ENCODE data around the gene SGSM2. TPM values are rescaled to one million over a fixed set of nuclear protein-coding genes. Genes with fewer than 3 reads are reported as not detected.

SGSM2 gene
- total and polyA plus RNA-seq, 2 of the 13 experiments (the other 11 are each of a cell fraction or from before 2014, with no cell fraction given): 30.4 to 51.3 TPM

- Histone ChIP-seq H3K9me3 (ENCODE audit: low read length) (no peaks in the 10 kb centered on the region), H3K4me1 (ENCODE audit: insufficient read depth, low read length) (peaks cover 49% of the 10 kb centered on the region), H3K4me2 (ENCODE audit: low read depth, low read length) (peak overlapping the region; percentile 98), H3K27me3 (ENCODE audit: control insufficient read depth in 1 of 2, insufficient read depth in 2 of 2, low read length in 2 of 2) (no peaks in the 10 kb centered on the region; a peak in 1 of 5 replicates), H3K9ac (ENCODE audit: insufficient read depth, low read depth, low read length) (peak overlapping the region; percentile 87), H3K36me3 (replicated peaks in 1 of 2; ENCODE audit: control insufficient read depth in 1 of 2, insufficient read depth in 2 of 2, low read length in 2 of 2) (no peaks in the 10 kb centered on the region), H3K27ac (ENCODE audit: extremely low read length, insufficient read depth, low read length) (peak overlapping the region; percentile 100), H4K20me1 (ENCODE audit: insufficient read depth, low read length) (peaks cover 40% of the 10 kb centered on the region), H2AFZ (ENCODE audit: low read length) (no peak overlapping the region), H3K4me3 (replicated peaks in 1 of 3; ENCODE audit: insufficient read depth in 1 of 3, low read depth in 2 of 3, low read length in 3 of 3) (peak overlapping the region; percentile 68 to 87 (median 81); a peak in 5 of 6 replicates), H3K79me2 (ENCODE audit: insufficient read depth, low read length) (peaks cover 31% of the 10 kb centered on the region)
- ChIA-PET CTCF (ENCODE audit: low intra/inter-chr PET ratio, low total read pairs) (no interaction called here), POLR2A (interaction anchor here (0.8 to 0.9 kb wide), 2 partner anchors 14 to 60 kb away, joined by 3 read pairs; partner anchors contain the start of gene TSR1)
- peak; percentile 4; the same call in 1 of the 2 replicates for TF ChIP-seq ZNF547 (CRISPR knock-in tag; IDR thresholded peaks at IDR 0.05)
- TF ChIP-seq KDM5B (CRISPR knock-in tag; IDR thresholded peaks at IDR 0.05; ENCODE audit: borderline replicate concordance): 0 out of 2 replicates have a peak, but pooled peaks have one; percentile 18
- TF ChIP-seq ZFP36L1 (CRISPR knock-in tag; IDR thresholded peaks at IDR 0.05): no peak
- 0 out of 2 replicates have a peak, but pooled peaks have one; percentile 36 for TF ChIP-seq DNMT1 (CRISPR knock-in tag; IDR thresholded peaks at IDR 0.05)
- TF ChIP-seq EED (CRISPR knock-in tag; IDR thresholded peaks at IDR 0.05): peak; percentile 53; the same call in 1 of the 2 replicates
- TF ChIP-seq ZNF788 (CRISPR knock-in tag; IDR thresholded peaks at IDR 0.05; ENCODE audit: borderline replicate concordance): peak; percentile 19; the same call in 1 of the 2 replicates
- no TSS peak for BruUV-seq (replicated peaks)
- FAIRE-seq (no peak), ATAC-seq (no peak), DNase-seq (ENCODE audit: low spot score) (no peak)
- in situ Hi-C loops (cut with HindIII; ENCODE audit: extremely low pct_ligation_motif_present, low pct_unique_long_range_greater_than_20kb): no loop called here
- WGBS (ENCODE audit: low lambda C conversion rate): 25% methylated on average over 6 of the region's 7 CpGs
- intact Hi-C loops (cut with micrococcal nuclease; ENCODE audit: unreplicated experiment): no loop called here
Observed at GRCh38 chr17:2396192-2396567, 58.9 kb downstream of the SGSM2 start.

GRCh38 chr17:2396568-2397246 lies 59.4 kb downstream of the SGSM2 start:
- Histone ChIP-seq H3K79me2 (ENCODE audit: insufficient read depth, low read length) (peaks cover 31% of the 10 kb centered on the region), H3K36me3 (replicated peaks in 1 of 2; ENCODE audit: control insufficient read depth in 1 of 2, insufficient read depth in 2 of 2, low read length in 2 of 2) (no peaks in the 10 kb centered on the region), H3K4me2 (ENCODE audit: low read depth, low read length) (peak overlapping the region; percentile 98), H3K9me3 (ENCODE audit: low read length) (no peaks in the 10 kb centered on the region), H3K9ac (ENCODE audit: insufficient read depth, low read depth, low read length) (peak overlapping the region; percentile 87), H3K4me1 (ENCODE audit: insufficient read depth, low read length) (peaks cover 44% of the 10 kb centered on the region), H3K27me3 (ENCODE audit: control insufficient read depth in 1 of 2, insufficient read depth in 2 of 2, low read length in 2 of 2) (no peaks in the 10 kb centered on the region; a peak in 1 of 5 replicates), H2AFZ (ENCODE audit: low read length) (no peak overlapping the region), H4K20me1 (ENCODE audit: insufficient read depth, low read length) (peaks cover 35% of the 10 kb centered on the region), H3K4me3 (replicated peaks in 1 of 3; ENCODE audit: insufficient read depth in 1 of 3, low read depth in 2 of 3, low read length in 3 of 3) (peak overlapping the region; percentile 68 to 87 (median 81)), H3K27ac (ENCODE audit: extremely low read length, insufficient read depth, low read length) (peak overlapping the region; percentile 100)
- no TSS peak for BruUV-seq (replicated peaks)
- intact Hi-C loops (cut with micrococcal nuclease; ENCODE audit: unreplicated experiment) (no loop called here), in situ Hi-C loops (cut with HindIII; ENCODE audit: extremely low pct_ligation_motif_present, low pct_unique_long_range_greater_than_20kb) (no loop called here)
- CTCF ChIA-PET (ENCODE audit: low intra/inter-chr PET ratio, low total read pairs): no interaction called here
- POLR2A ChIA-PET: interaction anchor here (0.9 kb wide), 1 partner anchor 60 kb away, joined by 3 read pairs; the partner anchor contains the start of gene TSR1
- 0% methylated on average over 4 of the region's 34 CpGs for WGBS (ENCODE audit: low lambda C conversion rate)
- peak; percentile 63 for ATAC-seq
- peak; percentile 95 for DNase-seq (ENCODE audit: low spot score)
- FAIRE-seq: peak; percentile 84
- no peak for TF ChIP-seq ZUFSP (CRISPR knock-in tag; IDR thresholded peaks at IDR 0.05; ENCODE audit: borderline replicate concordance)
- no peak for TF ChIP-seq BRF2 (CRISPR knock-in tag; IDR thresholded peaks at IDR 0.05)
- TF ChIP-seq ATF7-NPFF (CRISPR knock-in tag; IDR thresholded peaks at IDR 0.05; ENCODE audit: low read depth): no peak
- TF ChIP-seq ZKSCAN8 (CRISPR knock-in tag; IDR thresholded peaks at IDR 0.05; ENCODE audit: borderline replicate concordance): no peak
- peak; percentile 36; the same call in 1 of the 2 replicates for TF ChIP-seq POLR2AphosphoS5 (IDR thresholded peaks at IDR 0.05; ENCODE audit: low read depth, low read length)
- peak; percentile 28 to 46; a peak in 2 of 4 replicates for TF ChIP-seq POLR2A (IDR thresholded peaks at IDR 0.05; ENCODE audit: insufficient read depth in 1 of 2, low read depth in 2 of 2, low read length in 2 of 2)

Data from HepG2 (cell line).